SW 1271 (cell line): ENCODE measurements around the gene PRKAA1.

Experiments used
- DNase-seq, 2 experiments: peaks; one replicate each; lab custom pipeline; 2025; lab: John Stamatoyannopoulos, UW

Gene PRKAA1

GRCh38 chr5:40798012-40798800 is at the start of gene PRKAA1:
TSS of gene PRKAA1 (minus strand) at chr5:40798374. CDS start at chr5:40798189, 185 bp downstream.
- DNase-seq = peak; percentile 74 to 92

- DNase-seq = no peak
Observed at GRCh38 chr5:40847525-40847924, 49.4 kb upstream of the PRKAA1 start.

- DNase-seq = no peak
Observed at GRCh38 chr5:40846371-40846770, 48.2 kb upstream of the PRKAA1 start.

- no peak for DNase-seq
Observed at GRCh38 chr5:40844565-40844964, 46.4 kb upstream of the PRKAA1 start.

- no peak for DNase-seq
Observed at GRCh38 chr5:40842351-40842750, 44.2 kb upstream of the PRKAA1 start.

GRCh38 chr5:40841068-40841805 is 43.1 kb upstream of the PRKAA1 start, which contains the start of gene CARD6:
TSS of gene CARD6 (plus strand) at chr5:40841367. CDS start at chr5:40841383, 16 bp downstream.
- DNase-seq = no peak

GRCh38 chr5:40838086-40838485 is 39.9 kb upstream of the PRKAA1 start:
- no peak for DNase-seq

GRCh38 chr5:40834849-40835787 is 36.9 kb upstream of the PRKAA1 start, which contains the start of gene RPL37:
TSS of gene RPL37 (minus strand) at chr5:40835222. CDS start at chr5:40835185, 37 bp downstream.
- peak; percentile 95 to 99 for DNase-seq

- no peak for DNase-seq
Observed at GRCh38 chr5:40834391-40834848, 36.2 kb upstream of the PRKAA1 start.

- DNase-seq = no peak
Observed at GRCh38 chr5:40833712-40834229, 35.6 kb upstream of the PRKAA1 start.

- no peak for DNase-seq
Observed at GRCh38 chr5:40832345-40832744, 34.2 kb upstream of the PRKAA1 start.

- no peak for DNase-seq
Observed at GRCh38 chr5:40831346-40832210, 33.4 kb upstream of the PRKAA1 start.

GRCh38 chr5:40829748-40830533 is 31.8 kb upstream of the PRKAA1 start:
- DNase-seq = no peak

GRCh38 chr5:40828690-40829661 is 30.8 kb upstream of the PRKAA1 start:
- DNase-seq = no peak

GRCh38 chr5:40828021-40828631 is 30.0 kb upstream of the PRKAA1 start:
- DNase-seq = no peak

- DNase-seq = no peak
Observed at GRCh38 chr5:40827188-40827977, 29.2 kb upstream of the PRKAA1 start.

GRCh38 chr5:40826489-40827187 is 28.5 kb upstream of the PRKAA1 start:
- DNase-seq = no peak
